Ovary (tissue), 10 donors: ENCODE results near the gene ANKLE2. TPM values are rescaled to one million over a fixed set of nuclear protein-coding genes. Genes with fewer than 3 reads are reported as not detected.
"Not testable (repeated sequence)": the region's sequence is repeated elsewhere in the genome, so short reads cannot be mapped to it uniquely, and the experiment has no call there.

Experiments
- DNase-seq, 5 donors: peaks; one replicate each; pipeline ENCODE4 v3.0.0-alpha.2; 2019 to 2020
- H3K27ac ChIP-seq, 2 donors: fragments of 200-600 bp; one replicate each; pipeline versions ENCODE4 v1.5.1 to v1.8.0; 2019 to 2022
- H3K27me3 ChIP-seq: fragments of 200-600 bp; one replicate; pipeline ENCODE4 v1.8.0; 2022
- H3K36me3 ChIP-seq: fragments of 200-600 bp; sonication (generic); one replicate; pipeline ENCODE4 v1.5.1; 2019
- H3K4me1 ChIP-seq: one replicate; pipeline ENCODE4 v1.8.1; 2013; ENCODE audit warnings: mild to moderate bottlenecking, moderate library complexity; ENCODE audit not compliant: insufficient read depth
- H3K4me3 ChIP-seq: fragments of 200-600 bp; sonication (generic); one replicate; pipeline ENCODE4 v1.5.1; 2017
- H3K9me3 ChIP-seq, 2 donors: fragments of 200-600 bp in 1 of 2; sonication (generic) in 1 of 2; one replicate each; pipeline versions ENCODE4 v1.5.1 to v1.8.1; 2013 to 2019; ENCODE audit warnings: mild to moderate bottlenecking in 1 of 2, moderate library complexity in 1 of 2
- CTCF ChIP-seq, 3 donors: fragments of 450-650 bp in 2 of 3; fragments of 200-600 bp in 1 of 3; IDR thresholded peaks; one replicate each; pipeline versions ENCODE4 v1.5.1 to v1.8.0; 2016 to 2022; ENCODE audit warnings: antibody characterized with exemption in 3 of 3, mild to moderate bottlenecking in 1 of 3
- EP300 ChIP-seq: sonication (generic); formaldehyde crosslinking; IDR thresholded peaks from one replicate; pipeline ENCODE4 v1.6.1; 2017; ENCODE audit warnings: antibody characterized with exemption
- POLR2A ChIP-seq: fragments of 450-650 bp; IDR thresholded peaks from one replicate; pipeline ENCODE4 v1.6.1; 2017; ENCODE audit warnings: antibody characterized with exemption, mild to moderate bottlenecking, moderate library complexity
- WGBS, 3 donors: extraction: QIAGEN DNeasy Blood & Tissue Kit in 1 of 3; methylation state at CpG; one replicate each; pipeline versions ENCODE4 v1.1.5 to v1.1.7; 2013 to 2017; 5-methylcytosine and 5-hydroxymethylcytosine counted together
- intact Hi-C, 4 donors: fragments of 100-400 bp; cut with DNase I; formaldehyde crosslinking; loops; one replicate each; pipeline versions ENCODE4 v1.11.0 to v1.15.1; 2022 to 2023
- long read RNA-seq, 3 donors: library from polyadenylated mRNA in 2 of 3; unstranded in 2 of 3; transcript quantifications; one replicate each; pipeline ENCODE4 v2.0.0 and lab custom pipeline, GENCODE V29; 2021 to 2026
- polyA plus RNA-seq, 2 donors: library from polyadenylated mRNA; stranded (reverse); fragments of 200-250 nt in 1 of 2; fragments of 350-450 nt in 1 of 2; fragmentation: Illumina TruSeq in 1 of 2; extraction: RNeasy Lipid Tissue Mini Kit (QIAGEN cat#74804) in 1 of 2; gene quantifications; one replicate each; pipeline ENCODE4 v1.2.3, GENCODE V29; 2013 to 2014
- total RNA-seq, 7 donors: library from RNA; depleted of rRNA in 2 of 7; stranded (reverse); fragments of >200 nt in 2 of 7; fragmentation: NEBNext Ultra II Directional in 3 of 7; extraction: Animal tissue kit (Norgen Biotek cat#: 25700) in 3 of 7; gene quantifications; one replicate each; pipeline versions ENCODE4 v1.1.0 to v1.2.4, GENCODE V29; 2016 to 2023
- donor health status: DM: no; HTN: no; CAD: no; lungs with moderate emphysema.
- donor health status: DM: no; HTN: no; CAD: no.
- donor health status: Bipolar disorder and iron deficiency.
- donor health status: DM: yes; HTN: yes; CAD: no.
- donor health status: DM: no; HTN: no; CAD: no.
- donor health status: DM: yes; HTN: yes; CAD: no.

The ANKLE2 gene
- total RNA-seq (10 to 100 TPM; 39.2 to 82.0 (median 43.7) TPM), polyA plus RNA-seq (10 to 100 TPM; 30.5 to 34.0 TPM)
- long read RNA-seq, donor 1, partial matches to known transcripts = 1 of 16 reads
- long read RNA-seq, donor 1, other reads (novel, unspliced or antisense) = 12 of 16 reads
- long read RNA-seq, donor 2, full-length matches to known transcripts = 21 of 59 reads
- long read RNA-seq, donor 2, partial matches to known transcripts = 38 of 59 reads
- long read RNA-seq, donor 2, other reads (novel, unspliced or antisense) = 0 of 59 reads
- long read RNA-seq, donor 3, full-length matches to known transcripts = 45 of 82 reads
- long read RNA-seq, donor 3, partial matches to known transcripts = 12 of 82 reads
- long read RNA-seq, donor 3, other reads (novel, unspliced or antisense) = 25 of 82 reads

GRCh38 chr12:132761032-132761920 is at the start of gene ANKLE2:
ANKLE2 (minus strand) TSS chr12:132761832; CDS start chr12:132761798, 34 bp downstream.
- H3K4me1 ChIP-seq = peaks cover 7% of the 10 kb centered on the region
- WGBS, 3 donors = 0 to 1% (median 0%) methylated on average over 37 to 97 of the region's 97 CpGs
- intact Hi-C loops = no loop called here
- TF ChIP-seq EP300 (no peak), CTCF (IDR thresholded peaks at IDR 0.05) (no peak), POLR2A (no peak)
- H3K27ac ChIP-seq = peak within 1 kb of the TSS; percentile 84 to 91
- no peaks in the 10 kb centered on the region for H3K36me3 ChIP-seq
- H3K27me3 ChIP-seq = no peaks in the 10 kb centered on the region
- peak in 3 of 5 donors; percentile 34 to 63 (median 61) for DNase-seq
- H3K4me3 ChIP-seq = peak within 1 kb of the TSS; percentile 78
- H3K9me3 ChIP-seq = no peaks in the 10 kb centered on the region

- H3K36me3 ChIP-seq, H3K27me3 ChIP-seq, H3K27ac ChIP-seq, H3K9me3 ChIP-seq, H3K4me3 ChIP-seq, intact Hi-C loops, H3K4me1 ChIP-seq: not testable (repeated sequence)
- WGBS, 3 donors = 46 to 64% (median 47%) methylated on average over 11 to 13 of the region's 13 CpGs
- DNase-seq = peak; percentile 28 to 69 (median 52)
These were observed 47.8 kb upstream of the ANKLE2 start for GRCh38 chr12:132809391-132809790.

DNA sequence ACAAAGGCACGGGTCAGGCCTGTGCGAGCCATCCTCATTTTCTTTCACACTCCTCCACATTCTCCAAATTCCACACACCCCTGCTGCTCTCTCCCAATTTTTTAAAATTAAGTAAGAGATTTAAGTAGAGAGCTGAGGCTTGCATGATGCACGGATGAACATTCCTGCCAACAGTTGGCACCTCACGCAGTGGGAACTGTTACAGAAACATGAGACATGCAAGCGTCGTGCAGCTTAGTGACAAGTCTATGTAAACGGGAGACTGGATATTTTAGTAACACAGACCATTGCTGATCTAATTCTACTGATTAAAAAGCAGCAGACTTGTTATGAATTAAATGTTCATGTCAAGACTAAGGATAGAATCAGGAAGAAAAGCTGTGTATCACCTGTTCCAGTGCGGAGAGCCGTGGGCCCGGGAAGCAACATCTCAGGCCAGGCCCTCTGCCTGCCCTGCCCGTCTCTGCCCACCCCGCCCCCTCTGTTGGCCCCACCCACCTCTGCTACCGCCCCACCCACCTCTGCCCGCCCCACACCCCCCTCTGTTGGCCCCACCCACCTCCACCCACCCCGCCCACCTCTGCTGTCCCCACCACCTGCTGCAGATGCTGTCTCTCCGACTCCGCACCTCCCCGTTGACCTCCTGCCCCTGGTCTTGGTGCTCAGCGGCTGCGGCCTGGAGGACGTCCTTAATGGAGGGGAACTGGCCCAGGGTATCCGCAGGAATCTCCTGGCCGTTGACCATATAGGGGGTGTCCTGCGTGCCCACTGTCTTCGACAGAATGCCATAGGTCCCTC is 45.9 kb upstream of the ANKLE2 start:
- intact Hi-C loops = no loop called here
- TF ChIP-seq CTCF (IDR thresholded peaks at IDR 0.05) (no peak), POLR2A (no peak), EP300 (no peak)
- H3K4me3 ChIP-seq = no peak overlapping the region
- H3K4me1 ChIP-seq = no peaks in the 10 kb centered on the region
- no peak for DNase-seq
- no peaks in the 10 kb centered on the region for H3K27me3 ChIP-seq
- no peaks in the 10 kb centered on the region for H3K9me3 ChIP-seq
- no peaks in the 10 kb centered on the region for H3K36me3 ChIP-seq
- WGBS, 3 donors = 38 to 53% (median 45%) methylated on average over 24 to 25 of the region's 25 CpGs
- H3K27ac ChIP-seq = no peak overlapping the region

- no peaks in the 10 kb centered on the region for H3K36me3 ChIP-seq
- H3K4me1 ChIP-seq = no peaks in the 10 kb centered on the region
- intact Hi-C loops = no loop called here
- no peaks in the 10 kb centered on the region for H3K9me3 ChIP-seq
- H3K27me3 ChIP-seq = no peaks in the 10 kb centered on the region
- TF ChIP-seq EP300 (no peak), POLR2A (no peak), CTCF (IDR thresholded peaks at IDR 0.05) (no peak)
- H3K27ac ChIP-seq = no peak overlapping the region
- WGBS, 3 donors = 58 to 66% (median 59%) methylated on average over 18 of the region's 18 CpGs
- DNase-seq = no peak
- no peak overlapping the region for H3K4me3 ChIP-seq
These were observed 45.2 kb upstream of the ANKLE2 start for GRCh38 chr12:132806857-132807256.
